Measurements from ENCODE around the gene HADHA.
A peak's percentile ranks its signal among the peaks of the same experiment; 100 is the strongest.
"Not testable (repeated sequence)": the region's sequence is repeated elsewhere in the genome, so short reads cannot be mapped to it uniquely, and the experiment has no call there.

Gene HADHA

GRCh38 chr2:26279886-26280285 lies 35.5 kb upstream of the HADHA start:
- TF ChIP-seq, protein P1, sequence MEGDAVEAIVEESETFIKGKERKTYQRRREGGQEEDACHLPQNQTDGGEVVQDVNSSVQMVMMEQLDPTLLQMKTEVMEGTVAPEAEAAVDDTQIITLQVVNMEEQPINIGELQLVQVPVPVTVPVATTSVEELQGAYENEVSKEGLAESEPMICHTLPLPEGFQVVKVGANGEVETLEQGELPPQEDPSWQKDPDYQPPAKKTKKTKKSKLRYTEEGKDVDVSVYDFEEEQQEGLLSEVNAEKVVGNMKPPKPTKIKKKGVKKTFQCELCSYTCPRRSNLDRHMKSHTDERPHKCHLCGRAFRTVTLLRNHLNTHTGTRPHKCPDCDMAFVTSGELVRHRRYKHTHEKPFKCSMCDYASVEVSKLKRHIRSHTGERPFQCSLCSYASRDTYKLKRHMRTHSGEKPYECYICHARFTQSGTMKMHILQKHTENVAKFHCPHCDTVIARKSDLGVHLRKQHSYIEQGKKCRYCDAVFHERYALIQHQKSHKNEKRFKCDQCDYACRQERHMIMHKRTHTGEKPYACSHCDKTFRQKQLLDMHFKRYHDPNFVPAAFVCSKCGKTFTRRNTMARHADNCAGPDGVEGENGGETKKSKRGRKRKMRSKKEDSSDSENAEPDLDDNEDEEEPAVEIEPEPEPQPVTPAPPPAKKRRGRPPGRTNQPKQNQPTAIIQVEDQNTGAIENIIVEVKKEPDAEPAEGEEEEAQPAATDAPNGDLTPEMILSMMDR (conservative IDR thresholded peaks at IDR 0.05): no peak
- TF ChIP-seq ZFX (IDR thresholded peaks at IDR 0.05): no peak
- no peak overlapping the region for H3K27ac ChIP-seq

DNA sequence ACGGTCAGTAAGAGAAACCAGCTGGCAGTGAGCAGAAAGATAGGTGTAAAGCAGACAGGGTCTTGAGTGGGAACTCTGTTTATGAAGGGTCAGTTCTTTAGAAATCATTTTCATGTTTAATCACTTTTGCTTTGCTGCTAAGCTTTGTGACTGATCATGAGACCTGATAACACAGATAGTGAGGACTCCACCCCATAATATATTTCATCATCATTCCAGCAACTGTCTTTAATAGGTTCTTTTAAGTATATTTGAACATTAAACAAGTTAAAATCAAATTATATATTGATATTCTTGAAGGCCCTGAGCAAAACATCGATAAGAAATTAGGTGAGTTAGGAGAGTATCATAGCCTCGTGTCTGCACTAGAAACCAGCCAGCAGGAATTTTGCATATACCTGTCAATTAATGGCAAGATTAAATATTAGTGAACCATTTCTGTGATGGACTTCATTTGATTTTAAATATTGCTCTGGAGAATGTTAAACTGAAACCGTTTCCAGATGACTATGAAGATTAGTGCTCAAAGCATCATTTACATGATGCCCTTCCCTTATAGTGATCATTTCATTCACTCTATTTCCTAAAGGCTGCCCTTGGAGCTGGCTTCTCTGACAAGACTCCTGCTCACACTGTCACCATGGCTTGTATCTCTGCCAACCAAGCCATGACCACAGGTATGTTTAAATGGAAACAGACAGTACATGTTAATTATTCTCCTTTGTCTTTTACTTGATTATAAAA lies 32.2 kb upstream of the HADHA start:
- H3K27ac ChIP-seq: no peak overlapping the region
- TF ChIP-seq, protein P1 (conservative IDR thresholded peaks at IDR 0.05): no peak
- no peak for TF ChIP-seq ZFX (IDR thresholded peaks at IDR 0.05)

- TF ChIP-seq, protein P1 (conservative IDR thresholded peaks at IDR 0.05): no peak
- no peak for TF ChIP-seq ZFX (IDR thresholded peaks at IDR 0.05)
- peak overlapping the region; percentile 56; the same call in 1 of the 2 replicates for H3K27ac ChIP-seq
Measured at GRCh38 chr2:26274058-26274613, 29.7 kb upstream of the HADHA start.

DNA sequence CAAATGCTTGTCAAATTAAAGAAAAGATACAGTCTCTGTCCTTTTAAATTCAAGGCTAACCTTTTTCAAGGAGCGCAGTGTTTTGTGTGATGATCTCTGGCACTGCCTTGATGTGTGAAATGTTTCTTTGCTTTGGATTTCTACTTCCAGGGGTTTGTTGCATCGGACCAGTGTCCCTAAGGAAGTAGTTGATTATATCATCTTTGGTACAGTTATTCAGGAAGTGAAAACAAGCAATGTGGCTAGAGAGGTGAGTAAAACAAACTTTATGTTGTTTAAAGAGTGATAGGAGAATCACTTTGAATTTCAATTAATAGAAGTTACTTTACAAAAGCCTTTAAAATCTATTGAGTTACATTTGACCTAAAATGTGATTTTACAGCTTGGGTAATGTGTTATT lies 29.1 kb upstream of the HADHA start:
- no peak overlapping the region for H3K27ac ChIP-seq
- no peak for TF ChIP-seq ZFX (IDR thresholded peaks at IDR 0.05)
- TF ChIP-seq, protein P1 (conservative IDR thresholded peaks at IDR 0.05): no peak

DNA sequence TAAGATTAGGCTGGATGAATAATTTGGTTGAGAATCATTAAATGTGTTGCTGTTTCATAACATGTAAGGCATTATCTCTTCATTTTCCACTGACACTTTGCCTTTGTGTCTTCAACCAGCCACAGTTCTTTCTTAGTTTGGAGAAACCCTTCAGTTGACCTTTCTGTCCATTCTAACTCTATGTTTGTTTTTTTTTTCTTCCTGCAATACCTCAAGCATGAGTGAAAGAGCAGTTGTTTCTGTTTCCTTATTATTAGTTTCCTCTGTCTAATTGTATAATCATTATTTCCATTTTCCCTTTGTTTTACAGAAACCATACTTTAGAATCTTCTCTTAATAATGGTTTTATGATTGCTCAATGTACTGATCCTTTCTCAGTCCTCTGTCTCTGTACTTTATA lies 25.9 kb upstream of the HADHA start:
- TF ChIP-seq ZFX (IDR thresholded peaks at IDR 0.05): no peak
- TF ChIP-seq, protein P1 (conservative IDR thresholded peaks at IDR 0.05): no peak
- H3K27ac ChIP-seq: no peak overlapping the region

DNA sequence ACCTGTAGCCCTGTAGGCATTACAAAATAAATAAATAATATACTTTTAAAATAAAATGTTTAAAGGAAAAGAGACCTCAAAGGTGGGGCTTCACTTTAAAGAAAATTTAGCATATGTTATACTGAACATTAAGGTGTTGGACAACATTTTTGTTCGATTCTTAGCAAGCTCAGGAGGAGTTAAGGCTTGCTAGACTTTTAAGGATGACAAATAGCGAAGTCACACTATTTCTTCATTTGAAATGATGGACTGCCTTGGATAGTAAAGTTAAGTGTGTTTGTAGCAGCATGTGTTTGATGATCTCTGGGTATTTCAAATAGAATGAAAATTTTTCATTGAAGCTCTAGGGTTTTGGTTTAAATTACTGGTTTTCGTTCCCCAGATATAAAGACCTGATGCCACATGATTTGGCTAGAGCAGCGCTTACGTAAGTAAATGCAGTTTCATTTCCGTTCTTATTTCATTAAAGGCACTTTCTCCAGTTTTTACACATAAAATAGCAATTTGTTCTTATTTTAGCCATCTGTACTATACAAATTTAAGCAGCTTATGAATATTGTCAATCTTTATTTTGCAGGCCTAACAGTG lies 25.2 kb upstream of the HADHA start:
- no peak overlapping the region for H3K27ac ChIP-seq
- TF ChIP-seq, protein P1 (conservative IDR thresholded peaks at IDR 0.05): no peak
- no peak for TF ChIP-seq ZFX (IDR thresholded peaks at IDR 0.05)

DNA sequence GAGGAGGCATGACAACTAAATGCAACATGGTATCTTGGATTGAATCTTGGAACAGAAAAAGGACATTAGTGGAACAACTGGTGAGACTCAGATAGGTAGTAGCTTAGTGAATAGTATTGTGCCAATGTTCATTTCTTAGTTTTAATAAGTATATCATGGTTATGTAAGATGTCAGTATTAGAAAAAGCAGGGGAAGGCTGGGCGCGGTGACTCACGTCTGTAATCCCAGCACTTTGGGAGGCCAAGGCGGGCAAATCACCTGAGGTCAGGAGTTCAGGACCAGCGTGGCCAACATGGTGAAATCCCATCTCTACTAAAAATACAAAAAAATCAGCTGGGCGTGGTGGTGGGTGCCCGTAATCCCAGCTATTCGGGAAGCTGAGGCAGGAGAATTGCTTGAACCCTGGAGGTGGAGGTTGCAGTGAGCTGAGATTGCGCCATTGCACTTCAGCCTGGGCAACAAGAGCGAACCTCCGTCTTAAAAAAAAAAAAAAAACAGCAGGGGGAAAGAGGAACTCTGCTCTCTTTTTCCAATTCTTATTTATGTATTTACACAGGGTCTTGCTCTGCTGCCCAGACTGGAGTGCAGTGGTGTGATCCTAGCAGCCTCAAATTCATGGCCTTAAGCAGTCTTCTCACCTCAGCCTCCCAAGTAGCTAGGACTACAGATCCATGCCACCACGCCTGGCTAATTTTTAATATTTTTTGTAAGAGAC lies 24.4 kb upstream of the HADHA start:
- H3K27ac ChIP-seq: not testable (repeated sequence)

All from C4-2B (cell line).